ENCODE results near the gene TMEM253. TPM values are rescaled to one million over a fixed set of nuclear protein-coding genes. Genes with fewer than 3 reads are reported as not detected.

The TMEM253 gene
- total RNA-seq, 4 donors from 2014 or later: 0.81 to 3.1 (median 2.8) TPM; not detected in 1

DNA sequence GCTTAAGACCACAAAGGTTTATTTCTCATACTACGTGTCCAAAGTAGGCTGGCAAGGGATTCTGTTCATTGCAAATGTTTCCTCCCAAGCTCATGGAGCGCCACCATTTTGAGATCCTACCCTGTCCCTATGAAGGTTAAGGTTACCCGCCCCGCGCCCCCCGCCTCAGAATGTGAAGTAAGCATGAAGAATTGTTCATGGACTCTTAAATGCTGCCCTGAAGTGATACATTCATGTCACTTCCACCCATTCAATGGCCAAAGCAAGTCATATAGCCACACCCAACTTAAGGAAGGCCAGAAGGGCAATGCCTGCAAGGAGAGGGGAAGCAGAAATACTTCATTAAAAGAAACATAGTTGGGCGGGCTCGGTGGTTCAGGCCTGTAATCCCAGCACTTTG lies 4.2 kb downstream of the TMEM253 start:
- Histone ChIP-seq H3K9me3 (no peaks in the 10 kb centered on the region), H3K4me3 (replicated peaks in 1 of 3) (no peak overlapping the region), H3K27me3 (no peaks in the 10 kb centered on the region), H3K36me3 (no peaks in the 10 kb centered on the region), H3K4me1 (peaks cover 9 to 37% of the 10 kb centered on the region in 2 donors), H3K27ac (peak overlapping the region in 2 of 3 donors; percentile 95 to 98)
- no peak for DNase-seq
- intact Hi-C loops (cut with DNase I): no loop called here
- WGBS, 2 donors: 85 to 87% methylated on average over 8 of the region's 8 CpGs
- TF ChIP-seq, protein P1, sequence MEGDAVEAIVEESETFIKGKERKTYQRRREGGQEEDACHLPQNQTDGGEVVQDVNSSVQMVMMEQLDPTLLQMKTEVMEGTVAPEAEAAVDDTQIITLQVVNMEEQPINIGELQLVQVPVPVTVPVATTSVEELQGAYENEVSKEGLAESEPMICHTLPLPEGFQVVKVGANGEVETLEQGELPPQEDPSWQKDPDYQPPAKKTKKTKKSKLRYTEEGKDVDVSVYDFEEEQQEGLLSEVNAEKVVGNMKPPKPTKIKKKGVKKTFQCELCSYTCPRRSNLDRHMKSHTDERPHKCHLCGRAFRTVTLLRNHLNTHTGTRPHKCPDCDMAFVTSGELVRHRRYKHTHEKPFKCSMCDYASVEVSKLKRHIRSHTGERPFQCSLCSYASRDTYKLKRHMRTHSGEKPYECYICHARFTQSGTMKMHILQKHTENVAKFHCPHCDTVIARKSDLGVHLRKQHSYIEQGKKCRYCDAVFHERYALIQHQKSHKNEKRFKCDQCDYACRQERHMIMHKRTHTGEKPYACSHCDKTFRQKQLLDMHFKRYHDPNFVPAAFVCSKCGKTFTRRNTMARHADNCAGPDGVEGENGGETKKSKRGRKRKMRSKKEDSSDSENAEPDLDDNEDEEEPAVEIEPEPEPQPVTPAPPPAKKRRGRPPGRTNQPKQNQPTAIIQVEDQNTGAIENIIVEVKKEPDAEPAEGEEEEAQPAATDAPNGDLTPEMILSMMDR (IDR thresholded peaks at IDR 0.05): no peak
- no peak for TF ChIP-seq POLR2A (IDR thresholded peaks at IDR 0.05)

DNA sequence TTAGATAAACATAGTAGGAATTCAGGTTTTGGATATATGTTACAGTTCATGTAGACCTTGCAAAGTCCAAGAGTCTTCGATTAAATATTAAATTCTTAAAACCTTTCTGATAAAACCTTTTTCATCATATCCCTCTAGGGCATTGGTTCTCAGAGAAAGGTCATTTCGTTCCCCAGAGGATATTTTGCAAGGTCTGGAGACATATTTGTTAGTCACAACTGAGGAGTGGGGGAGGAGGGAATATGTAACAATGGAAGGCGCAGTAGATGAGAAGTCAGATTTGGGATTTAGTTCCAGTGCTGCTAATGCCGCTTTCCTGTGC lies 5.3 kb downstream of the TMEM253 start:
- Histone ChIP-seq H3K9me3 (no peaks in the 10 kb centered on the region), H3K27ac (peak overlapping the region in 2 of 3 donors; percentile 62 to 95), H3K36me3 (no peaks in the 10 kb centered on the region), H3K4me3 (replicated peaks in 1 of 3) (no peak overlapping the region), H3K4me1 (peaks cover 9 to 37% of the 10 kb centered on the region in 2 donors), H3K27me3 (no peaks in the 10 kb centered on the region)
- TF ChIP-seq, protein P1 (IDR thresholded peaks at IDR 0.05): no peak
- TF ChIP-seq POLR2A (IDR thresholded peaks at IDR 0.05): no peak
- intact Hi-C loops (cut with DNase I): no loop called here
- WGBS, 2 donors: 82 to 83% methylated on average over 4 of the region's 4 CpGs
- no peak for DNase-seq

DNA sequence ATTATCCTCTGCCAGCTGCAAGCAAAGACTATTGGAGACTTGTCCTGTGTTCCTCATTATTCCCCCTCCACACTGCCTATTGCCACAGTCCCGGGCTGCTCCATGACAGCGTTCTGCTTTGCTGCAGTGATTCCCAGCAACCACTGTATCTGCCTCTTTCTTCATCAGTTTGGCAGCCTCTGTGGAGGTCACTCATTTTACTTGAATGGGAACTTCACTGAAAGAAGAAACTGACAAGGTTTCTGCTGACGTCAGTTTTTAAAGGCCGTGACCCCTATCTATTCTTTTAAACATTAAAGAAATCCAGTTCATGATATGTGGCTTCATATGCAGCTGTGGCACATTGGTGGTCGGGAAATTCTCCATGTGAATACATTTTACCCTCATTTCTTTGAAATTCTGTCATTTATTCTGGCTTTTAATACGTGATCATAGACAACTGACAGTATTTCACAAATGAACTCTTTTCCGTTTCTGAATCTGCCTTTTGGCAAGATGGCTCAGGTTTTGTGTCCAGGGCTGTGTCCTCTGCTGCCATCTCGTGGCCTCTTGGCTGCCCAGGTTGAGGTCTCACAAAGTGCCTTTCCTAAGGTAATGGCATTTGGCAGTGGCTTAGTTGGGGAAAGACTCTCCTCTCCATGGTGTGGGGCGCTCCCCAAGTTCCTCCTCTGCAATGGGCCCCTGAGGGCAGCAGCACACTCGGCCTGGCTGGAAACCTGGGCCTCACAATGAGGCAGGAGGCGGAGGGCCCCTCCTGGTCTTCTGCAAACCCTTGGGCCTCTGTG lies 5.8 kb downstream of the TMEM253 start:
- DNase-seq: peak; percentile 88 to 90
- TF ChIP-seq, protein P1 (IDR thresholded peaks at IDR 0.05): peak; percentile 75 to 95 (median 90)
- no peak for TF ChIP-seq POLR2A (IDR thresholded peaks at IDR 0.05)
- H3K27ac ChIP-seq: peak overlapping the region; percentile 51 to 62 (median 59)
- H3K4me3 ChIP-seq (replicated peaks in 1 of 3): no peak overlapping the region
- no peaks in the 10 kb centered on the region for H3K36me3 ChIP-seq
- H3K4me1 ChIP-seq: peaks cover 9 to 37% of the 10 kb centered on the region in 2 donors
- intact Hi-C loops (cut with DNase I): no loop called here
- 17 to 20% methylated on average over 11 of the region's 11 CpGs for WGBS, 2 donors
- H3K27me3 ChIP-seq: no peaks in the 10 kb centered on the region
- H3K9me3 ChIP-seq: no peaks in the 10 kb centered on the region

DNA sequence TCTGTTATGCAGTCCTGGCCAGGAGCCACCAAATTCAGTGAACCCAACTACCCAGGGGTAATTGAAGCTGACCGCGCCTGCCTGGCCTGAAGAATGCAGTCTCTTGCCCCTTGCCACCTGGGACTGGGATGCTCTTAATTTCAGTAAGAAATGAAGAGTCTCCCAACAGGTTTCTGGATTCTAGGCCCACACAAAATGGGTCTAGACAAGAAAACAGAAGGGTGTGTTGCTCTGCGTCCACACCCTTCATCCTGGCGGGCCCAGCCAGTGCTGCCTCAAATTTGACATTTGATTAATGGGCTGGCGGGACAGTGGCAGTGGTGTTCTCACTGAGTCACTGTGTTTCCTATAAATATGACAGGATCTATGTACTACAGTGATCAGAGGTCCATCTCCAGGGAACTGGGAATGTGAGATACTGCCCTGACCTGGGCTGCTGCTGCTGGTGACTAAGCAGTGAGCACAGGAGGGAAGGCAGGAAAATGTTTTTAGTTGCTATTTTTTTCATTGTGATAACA lies 6.5 kb downstream of the TMEM253 start:
- no peaks in the 10 kb centered on the region for H3K27me3 ChIP-seq
- DNase-seq: peak; percentile 90 to 92
- peak overlapping the region in 2 of 3 donors; percentile 59 to 62 for H3K27ac ChIP-seq
- H3K4me1 ChIP-seq: peaks cover 9 to 37% of the 10 kb centered on the region in 2 donors
- TF ChIP-seq, protein P1 (IDR thresholded peaks at IDR 0.05): peak in 1 of 6 experiments; percentile 8
- no peak for TF ChIP-seq POLR2A (IDR thresholded peaks at IDR 0.05)
- H3K36me3 ChIP-seq: no peaks in the 10 kb centered on the region
- no peaks in the 10 kb centered on the region for H3K9me3 ChIP-seq
- no peak overlapping the region for H3K4me3 ChIP-seq (replicated peaks in 1 of 3)
- WGBS, 2 donors: 45 to 67% methylated on average over 5 of the region's 5 CpGs
- intact Hi-C loops (cut with DNase I): no loop called here

DNA sequence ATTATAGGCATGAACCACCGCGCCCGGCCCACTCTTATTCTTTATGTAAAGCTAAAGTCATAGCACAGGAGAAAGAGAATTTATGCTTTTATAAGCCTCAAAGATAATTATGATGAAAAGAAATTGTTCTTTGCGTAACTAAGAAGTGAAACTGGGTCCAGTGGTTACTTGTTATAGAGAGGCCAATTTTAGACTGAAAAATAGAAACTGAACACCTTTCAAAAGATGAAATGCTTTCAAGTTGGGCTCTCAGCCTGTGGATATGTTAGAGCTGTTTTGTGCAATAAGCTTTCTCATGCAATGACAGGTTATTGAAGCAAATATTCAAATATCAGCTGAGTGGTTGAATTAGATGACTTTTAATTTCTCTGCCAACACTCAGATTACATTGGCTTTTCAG lies 7.9 kb downstream of the TMEM253 start:
- TF ChIP-seq POLR2A (IDR thresholded peaks at IDR 0.05): no peak
- TF ChIP-seq, protein P1 (IDR thresholded peaks at IDR 0.05): no peak
- intact Hi-C loops (cut with DNase I): no loop called here

More for the DNA sequence above, 7.9 kb downstream of the TMEM253 start:
- Histone ChIP-seq H3K4me3 (replicated peaks in 1 of 3) (no peak overlapping the region), H3K27ac (no peak overlapping the region), H3K4me1 (peaks cover 9 to 26% of the 10 kb centered on the region in 2 donors), H3K27me3 (no peaks in the 10 kb centered on the region), H3K9me3 (no peaks in the 10 kb centered on the region), H3K36me3 (no peaks in the 10 kb centered on the region)
- no peak for DNase-seq
- 95 to 96% methylated on average over 4 of the region's 4 CpGs for WGBS, 2 donors

Measured in thyroid gland (tissue), 4 donors.